Measurements from ENCODE around the gene EPHA7.

EPHA7 gene

DNA sequence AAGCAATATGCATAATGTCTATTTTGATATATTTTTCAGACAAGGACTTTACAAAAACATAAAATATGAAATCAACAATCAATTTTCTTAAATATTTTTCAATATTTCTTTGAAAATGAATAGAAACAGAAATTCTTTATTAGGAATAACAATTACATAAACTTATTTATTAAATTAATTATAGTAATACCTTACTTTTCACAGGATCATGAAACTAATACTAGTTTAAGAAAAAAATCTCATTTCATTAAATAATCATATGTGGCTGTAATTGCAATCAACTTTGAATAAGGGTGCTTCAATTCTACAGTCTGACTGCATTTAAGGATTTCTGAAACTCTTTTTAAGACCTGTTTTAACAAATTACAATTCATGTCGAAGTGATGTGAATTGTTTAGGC is 26.6 kb downstream of the EPHA7 start:
- no peak for DNase-seq

- DNase-seq = no peak
These were observed 27.4 kb downstream of the EPHA7 start for GRCh38 chr6:93391965-93392364.

- no peak for DNase-seq
These were observed 30.2 kb downstream of the EPHA7 start for GRCh38 chr6:93389192-93389591.

- DNase-seq = no peak
These were observed 31.3 kb downstream of the EPHA7 start for GRCh38 chr6:93388070-93388469.

GRCh38 chr6:93376026-93376540 is 43.3 kb downstream of the EPHA7 start:
- no peak for DNase-seq

DNA sequence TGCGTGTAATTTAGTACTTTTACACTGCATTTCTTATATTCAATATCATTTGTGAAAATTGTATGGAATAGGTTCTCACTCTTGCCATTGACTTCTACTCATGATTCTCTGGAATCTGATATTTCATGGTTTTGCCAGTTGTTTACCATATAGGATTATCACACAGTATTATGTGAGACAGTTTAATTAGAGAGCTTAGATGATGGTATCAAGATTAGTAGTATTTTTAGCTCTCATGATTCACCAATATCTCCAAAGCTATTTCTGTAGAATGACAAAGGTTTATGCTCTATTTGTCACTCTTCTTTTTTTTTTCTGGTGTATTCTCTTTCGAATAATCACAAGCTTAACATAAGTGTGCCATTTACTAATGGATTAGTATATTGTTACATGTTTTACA is 45.9 kb downstream of the EPHA7 start:
- no peak for DNase-seq

DNA sequence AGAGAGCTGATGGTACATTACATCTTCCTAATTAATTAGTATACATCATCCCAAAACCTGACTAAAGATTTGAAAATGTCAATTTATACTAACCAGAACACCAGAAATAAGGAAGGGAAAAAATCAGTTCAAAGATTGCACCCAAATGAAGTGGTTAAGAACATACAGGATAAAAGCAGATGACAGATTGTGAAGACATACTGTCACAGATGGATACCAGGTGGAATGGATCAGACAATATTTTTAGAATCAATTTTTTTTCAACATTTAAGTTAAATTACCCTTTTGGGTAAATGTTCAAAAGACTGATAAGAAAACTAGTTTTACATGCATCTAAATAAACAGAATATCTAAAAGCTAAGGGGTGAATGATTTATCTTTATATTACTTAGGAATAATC is 47.6 kb downstream of the EPHA7 start:
- DNase-seq = no peak

DNA sequence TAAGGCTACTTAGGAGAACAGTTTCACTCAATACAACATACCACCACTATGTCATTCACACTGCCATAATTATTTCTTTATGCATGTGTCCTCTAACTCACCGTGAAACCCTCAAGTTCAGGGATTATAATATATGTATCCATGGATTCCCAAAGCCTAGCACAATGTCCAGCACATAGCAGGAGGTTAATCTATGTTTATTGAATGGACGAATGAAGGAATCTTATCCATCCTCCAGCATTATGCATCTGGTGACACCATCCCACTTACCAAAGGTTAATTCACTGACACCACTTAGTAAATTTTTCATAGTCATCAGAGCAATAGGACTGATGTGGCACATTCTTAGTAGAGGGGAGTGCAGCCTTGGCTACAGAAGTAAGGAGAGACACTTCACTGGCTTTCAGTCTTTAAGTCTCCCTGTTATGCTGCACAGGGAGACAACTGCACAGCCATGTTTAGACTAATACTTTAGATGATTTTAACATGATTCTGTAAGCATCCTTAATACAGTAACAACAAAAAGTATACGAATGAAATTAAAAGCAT is 49.7 kb downstream of the EPHA7 start:
- no peak for DNase-seq

DNA sequence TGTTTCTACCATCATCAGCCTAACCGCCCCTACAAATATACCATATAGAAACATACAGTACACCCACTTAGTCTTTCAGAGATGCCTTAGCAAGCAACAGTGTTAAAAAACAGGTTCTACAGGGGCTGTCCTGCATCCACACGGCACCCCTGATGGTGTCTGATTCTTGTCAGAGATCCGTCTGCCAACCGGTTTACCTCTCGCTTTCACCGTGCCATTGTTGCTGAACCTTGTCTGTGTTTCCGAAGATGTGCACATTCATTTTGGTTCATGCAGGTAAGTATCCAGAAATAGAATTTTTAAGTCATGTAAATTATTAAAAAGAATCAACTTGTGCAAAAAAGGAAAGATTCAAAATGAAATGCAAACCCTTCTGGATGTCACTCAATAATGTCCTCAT is 52.9 kb downstream of the EPHA7 start:
- peak; percentile 48 for DNase-seq

DNA sequence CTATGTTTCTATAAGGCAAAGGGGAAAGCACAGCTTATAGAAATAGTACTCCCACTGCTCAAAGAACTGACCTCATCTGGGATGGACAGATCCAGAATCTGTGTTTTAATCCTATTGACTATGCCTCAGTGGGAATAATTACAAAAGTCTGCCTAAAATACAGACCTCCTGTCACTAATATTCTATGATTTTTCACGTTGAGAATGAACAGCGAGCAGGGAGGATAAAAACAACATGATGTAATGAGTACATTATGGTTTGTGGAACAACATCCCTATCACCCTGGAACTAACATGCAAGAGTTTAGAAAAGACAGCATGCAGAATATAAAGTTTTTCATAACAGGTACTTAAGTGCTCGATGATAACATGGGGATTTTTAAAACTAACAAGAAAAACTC is 53.9 kb downstream of the EPHA7 start:
- DNase-seq = no peak

DNA sequence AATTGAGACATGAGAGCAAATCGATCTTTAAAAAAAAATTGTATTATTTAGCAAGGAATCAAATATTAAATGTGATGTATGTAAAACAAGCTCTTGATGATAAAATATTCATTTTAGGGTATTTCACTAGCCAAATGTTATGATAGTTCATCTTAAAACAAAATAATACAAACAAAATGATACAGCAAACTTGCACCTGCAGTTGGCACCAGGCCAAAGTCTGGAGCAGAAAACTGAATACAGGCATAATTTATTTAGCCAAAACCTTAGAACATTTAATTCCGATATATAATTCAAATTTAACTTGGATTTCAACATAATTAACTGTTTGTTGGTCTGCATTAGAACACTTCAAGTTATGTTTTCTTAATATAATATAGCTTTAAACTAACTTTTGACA is 60.9 kb downstream of the EPHA7 start:
- DNase-seq = no peak

- no peak for DNase-seq
These were observed 66.8 kb downstream of the EPHA7 start for GRCh38 chr6:93352604-93353003.

- no peak for DNase-seq
These were observed 68.1 kb downstream of the EPHA7 start for GRCh38 chr6:93351222-93351621.

DNA sequence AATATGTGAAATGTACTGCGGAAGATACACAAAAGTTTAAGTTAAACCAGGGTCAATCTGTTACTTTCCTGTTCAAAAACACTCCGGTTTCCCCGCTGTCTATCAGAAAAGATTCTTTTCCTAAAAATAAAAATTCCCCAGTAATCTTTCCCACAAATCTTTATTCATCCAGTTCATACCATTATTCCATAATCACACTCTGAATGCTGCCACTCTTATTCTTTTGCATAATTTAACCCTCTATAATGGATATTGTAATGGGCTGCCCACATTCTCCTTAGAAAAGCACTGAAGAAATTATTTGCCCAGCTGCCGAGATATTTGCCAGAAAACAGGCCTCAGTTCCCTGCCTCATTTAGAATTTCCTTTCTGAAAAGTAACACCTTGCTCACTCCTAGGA is 68.6 kb downstream of the EPHA7 start:
- DNase-seq = peak; percentile 26

- no peak for DNase-seq
These were observed 75.0 kb downstream of the EPHA7 start for GRCh38 chr6:93344333-93344835.

- no peak for DNase-seq
These were observed 75.9 kb downstream of the EPHA7 start for GRCh38 chr6:93343476-93343875.

DNA sequence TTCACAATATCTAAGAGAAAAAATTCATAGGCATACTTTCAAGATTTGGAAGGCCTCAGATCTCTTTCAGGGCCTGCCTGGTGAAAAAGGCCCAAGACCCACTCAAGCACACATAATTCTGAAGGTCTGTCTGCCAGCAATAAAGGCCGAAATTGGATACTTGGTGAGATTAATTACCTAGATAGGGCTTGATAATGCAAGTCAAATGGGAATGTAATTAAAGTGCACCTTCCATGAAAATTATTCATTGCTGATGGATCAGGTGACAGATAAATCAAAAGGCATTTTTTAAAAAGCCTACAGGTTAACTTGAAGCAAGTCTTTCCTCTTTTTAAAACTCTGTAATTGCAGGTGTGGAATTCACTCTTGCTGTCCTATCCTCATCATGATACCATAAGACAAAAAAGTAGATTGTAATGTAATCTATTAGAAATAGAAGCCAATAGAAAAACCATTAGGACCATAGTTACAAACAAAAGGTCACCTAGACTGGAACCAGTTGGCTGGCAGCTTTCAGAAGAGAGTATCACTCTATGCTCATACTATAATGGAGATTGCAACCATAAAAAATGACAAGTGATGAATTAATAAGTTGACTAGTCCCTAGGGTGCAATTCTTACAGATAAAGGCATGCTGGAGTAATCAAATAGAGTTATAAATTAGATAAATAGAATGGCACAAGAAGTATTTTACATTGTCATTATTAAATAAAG is 77.3 kb downstream of the EPHA7 start:
- DNase-seq = peak; percentile 71

DNA sequence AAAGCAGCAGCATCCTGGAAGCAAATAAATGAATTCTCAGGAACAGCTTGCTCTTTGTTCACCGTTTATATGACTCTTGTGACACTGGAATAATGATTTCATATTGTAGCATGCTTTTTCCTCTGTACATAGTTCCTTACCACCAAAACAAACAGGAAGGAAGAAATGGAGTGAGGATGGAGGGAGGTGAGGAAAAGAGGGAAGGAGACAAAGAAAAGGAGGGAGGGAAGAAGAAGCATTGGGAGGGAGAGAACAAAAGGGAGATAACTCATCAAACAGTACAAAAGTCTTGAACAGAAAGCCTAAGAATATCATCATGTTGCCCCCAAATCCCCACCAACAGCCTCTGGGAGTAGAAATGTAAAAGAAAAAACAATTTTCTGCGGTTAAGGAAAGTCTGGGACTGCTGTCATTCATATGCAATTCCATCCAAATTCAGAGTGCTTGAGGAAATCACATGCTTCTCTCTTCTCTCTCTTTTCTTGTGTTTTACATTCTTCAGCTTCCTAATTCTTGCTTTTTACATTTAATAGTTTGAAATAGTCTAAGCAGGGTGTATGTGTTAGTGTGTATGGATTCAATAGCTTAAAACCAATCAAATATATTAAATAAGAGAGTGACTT is 81.5 kb downstream of the EPHA7 start:
- DNase-seq = no peak

- no peak for DNase-seq
These were observed 82.3 kb downstream of the EPHA7 start for GRCh38 chr6:93337014-93337413.

- no peak for DNase-seq
These were observed 89.9 kb downstream of the EPHA7 start for GRCh38 chr6:93329301-93330000.

- no peak for DNase-seq
These were observed 91.5 kb downstream of the EPHA7 start for GRCh38 chr6:93327857-93328256.

GRCh38 chr6:93325761-93326160 is 93.6 kb downstream of the EPHA7 start:
- DNase-seq = no peak

DNA sequence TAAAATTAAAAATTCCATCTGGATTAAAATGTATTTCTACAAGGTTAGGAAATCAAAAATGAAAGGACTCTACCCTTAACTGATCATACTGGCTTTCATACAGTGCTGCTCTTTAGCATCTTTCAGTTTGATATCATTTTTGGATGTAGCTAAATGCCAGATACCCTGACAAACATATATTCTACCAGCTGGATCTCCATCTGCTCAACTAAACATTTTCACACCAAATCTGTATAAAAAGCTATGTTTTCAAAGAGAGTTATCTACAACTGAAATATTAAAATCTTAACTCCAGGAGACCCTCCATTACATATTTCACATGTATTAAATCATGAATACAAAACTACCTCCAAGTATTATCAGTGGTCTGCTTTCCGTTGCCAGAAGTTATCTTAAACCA is 95.7 kb downstream of the EPHA7 start:
- DNase-seq = no peak

GRCh38 chr6:93322651-93323050 is 96.7 kb downstream of the EPHA7 start:
- DNase-seq = no peak

Data from NCI-H774 (cell line).